GM19238 (cell line): ENCODE data around the gene CUL2.
"Not testable (repeated sequence)": the region's sequence is repeated elsewhere in the genome, so short reads cannot be mapped to it uniquely, and the experiment has no call there.

Source experiments
- DNase-seq: peaks from one replicate; pipeline ENCODE4 v3.0.0; 2011; ENCODE audit warnings: low spot score; ENCODE audit not compliant: insufficient read length

The CUL2 gene

DNA sequence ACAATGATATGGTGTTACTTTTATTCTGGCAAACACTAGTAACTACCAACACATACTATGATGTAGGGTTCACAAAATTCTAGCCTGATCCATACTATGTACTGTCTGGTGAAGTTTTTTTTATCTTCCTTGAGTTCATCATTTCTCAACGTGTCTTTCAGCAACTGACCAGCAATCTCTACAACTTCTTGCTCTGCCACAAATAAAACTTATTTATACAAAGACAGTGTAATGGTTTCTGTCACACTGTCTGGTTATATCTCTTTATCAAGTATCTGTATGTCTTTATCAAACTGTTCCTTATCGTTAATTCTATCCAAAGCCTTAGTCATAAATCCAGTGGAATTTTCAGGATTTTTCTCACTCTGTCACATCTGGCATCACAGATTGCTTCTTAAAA lies 69.7 kb downstream of the CUL2 start:
- DNase-seq: no peak

- no peak for DNase-seq
Measured at GRCh38 chr10:35019041-35020024, 70.8 kb downstream of the CUL2 start.

GRCh38 chr10:35017608-35018007 lies 72.5 kb downstream of the CUL2 start:
- no peak for DNase-seq

- no peak for DNase-seq
Measured at GRCh38 chr10:35015843-35016408, 74.2 kb downstream of the CUL2 start.

- no peak for DNase-seq
Measured at GRCh38 chr10:35012781-35013180, 77.4 kb downstream of the CUL2 start.

DNA sequence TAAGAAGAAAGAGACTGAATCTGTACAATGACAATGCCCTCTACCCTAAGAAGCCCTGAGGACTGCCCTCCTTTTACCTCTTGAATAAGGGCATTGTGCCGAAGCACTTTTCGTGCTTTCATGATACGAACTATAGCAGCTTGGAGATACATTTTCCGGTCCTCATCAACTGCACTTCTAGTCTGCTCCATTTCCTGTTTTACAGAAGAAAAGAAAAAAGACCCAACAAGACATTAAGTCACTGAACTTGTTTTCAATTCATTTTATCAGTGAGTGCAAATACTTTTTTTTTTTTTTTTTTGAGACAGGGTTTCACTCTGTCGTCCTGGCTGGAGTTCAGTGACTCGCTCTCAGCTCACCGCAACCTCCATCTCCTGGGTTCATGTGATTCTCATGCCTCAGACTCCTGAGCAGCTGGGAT lies 78.4 kb downstream of the CUL2 start:
- DNase-seq: no peak

GRCh38 chr10:35007858-35008301 lies 82.3 kb downstream of the CUL2 start:
- no peak for DNase-seq

DNA sequence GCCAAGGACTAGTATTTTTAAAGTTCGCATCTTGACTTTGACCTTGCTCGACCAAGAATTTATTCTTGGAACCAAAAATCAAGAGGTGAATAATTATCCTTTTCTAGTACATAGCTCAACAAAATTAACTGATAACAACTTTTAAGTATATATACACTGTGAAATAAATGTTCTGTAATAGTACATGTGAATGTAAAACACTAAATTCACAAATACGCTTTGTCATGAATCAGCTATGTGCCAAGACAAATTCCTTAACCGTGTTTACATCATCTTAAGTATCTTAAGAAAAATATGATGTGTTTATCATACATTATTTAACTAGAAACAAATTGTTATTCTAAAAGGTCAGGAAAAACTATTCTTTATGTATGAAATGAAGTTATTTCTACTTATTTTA lies 83.3 kb downstream of the CUL2 start:
- no peak for DNase-seq

- DNase-seq: no peak
Measured at GRCh38 chr10:35005868-35006267, 84.3 kb downstream of the CUL2 start.

DNA sequence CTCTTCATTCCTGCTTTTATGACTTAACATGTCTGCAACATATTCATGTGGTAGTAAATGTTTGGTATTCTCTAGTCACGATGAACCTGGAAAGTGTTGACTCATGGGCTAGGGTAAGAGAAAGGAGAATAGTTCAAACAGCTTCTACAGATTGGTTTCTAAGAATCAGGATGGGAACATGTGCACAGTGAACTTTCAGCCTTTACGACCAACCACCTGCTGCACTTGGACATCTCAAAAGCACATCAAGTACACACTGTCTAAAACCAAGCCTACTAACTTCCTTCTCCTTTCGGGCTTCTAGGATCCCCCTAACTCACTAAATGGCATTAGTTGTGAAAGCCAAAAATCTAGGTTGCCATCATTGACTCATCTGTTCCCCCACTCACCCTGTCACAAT lies 85.5 kb downstream of the CUL2 start:
- no peak for DNase-seq

GRCh38 chr10:35003906-35004305 lies 86.2 kb downstream of the CUL2 start:
- no peak for DNase-seq

DNA sequence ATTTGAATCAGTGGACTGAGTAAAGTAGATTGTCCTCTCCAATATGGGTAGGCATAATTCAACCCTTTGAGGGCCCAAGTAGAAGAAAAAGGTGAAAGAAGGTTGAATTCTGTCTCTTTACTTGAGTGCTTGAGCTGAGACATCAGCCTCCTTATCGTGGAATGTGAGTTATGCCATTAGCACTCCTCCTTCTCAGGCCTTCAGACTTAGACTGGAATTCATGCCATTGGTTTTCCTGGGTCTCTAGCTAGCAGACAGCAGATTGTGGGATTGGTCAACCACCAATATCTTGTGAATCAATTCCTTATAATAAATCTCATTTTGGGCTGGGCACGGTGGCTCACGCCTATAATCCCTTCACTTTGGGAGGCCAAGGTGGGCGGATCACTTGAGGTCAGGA lies 89.2 kb downstream of the CUL2 start:
- no peak for DNase-seq

- no peak for DNase-seq
Measured at GRCh38 chr10:34999532-34999931, 90.6 kb downstream of the CUL2 start.

DNA sequence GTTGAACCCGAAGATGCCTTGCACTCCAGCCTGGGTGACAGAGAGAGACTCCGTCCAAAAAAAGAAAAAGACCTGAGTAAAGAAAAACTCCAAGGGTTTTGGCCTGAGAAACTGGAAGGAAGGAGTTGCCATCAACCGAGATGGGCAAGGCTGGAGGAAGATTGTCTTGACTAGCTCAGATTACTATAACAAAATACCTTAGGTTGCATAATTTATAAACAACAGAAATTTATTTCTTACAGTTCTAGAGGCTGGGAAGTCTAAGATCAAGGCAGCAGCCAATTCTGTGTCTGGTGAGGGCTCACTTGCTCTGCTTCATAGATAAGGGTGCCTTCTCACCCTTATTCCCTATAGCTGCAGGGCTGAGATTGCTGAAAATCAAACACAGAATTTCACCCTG lies 91.2 kb downstream of the CUL2 start:
- DNase-seq: no peak

DNA sequence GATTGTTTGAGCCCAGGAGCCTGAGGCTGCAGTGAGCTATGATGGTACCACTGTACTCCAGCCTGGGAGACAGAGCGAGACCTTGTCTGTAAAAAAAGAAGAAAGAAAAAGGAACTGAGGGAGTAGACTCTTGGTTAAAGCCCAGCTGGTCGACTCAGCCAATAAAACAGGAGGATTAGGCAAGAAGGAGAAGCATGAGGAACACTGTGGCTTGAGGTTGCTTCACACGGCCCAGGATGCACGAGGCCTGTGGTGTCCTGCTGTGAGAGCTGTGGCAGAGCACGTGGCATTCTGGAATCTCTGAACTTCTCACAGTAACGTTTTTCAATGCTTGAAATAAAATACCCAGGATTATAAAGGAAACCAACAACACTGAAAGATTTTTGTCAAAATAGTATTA lies 93.3 kb downstream of the CUL2 start:
- no peak for DNase-seq

DNA sequence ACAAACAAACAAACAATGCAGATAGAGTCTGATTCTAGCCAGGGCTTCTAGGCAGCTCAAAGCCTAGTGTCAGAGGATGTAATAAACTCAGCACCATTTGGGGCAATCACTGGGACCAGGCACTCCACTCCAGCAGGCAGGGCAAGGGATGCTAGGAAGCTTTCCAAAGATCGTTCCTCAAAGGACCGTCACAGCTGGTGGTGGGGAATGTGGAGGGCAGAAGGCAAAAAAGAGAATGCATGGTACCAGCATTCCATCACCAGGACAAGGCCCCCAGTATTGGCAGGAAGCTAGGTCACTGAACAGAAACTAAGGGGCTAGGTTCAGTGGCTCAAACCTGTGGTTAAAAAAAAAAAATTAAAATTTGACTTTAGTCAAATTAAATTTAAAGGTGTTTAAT lies 94.2 kb downstream of the CUL2 start:
- no peak for DNase-seq

- peak; percentile 40 for DNase-seq
Measured at GRCh38 chr10:34994565-34995142, 95.5 kb downstream of the CUL2 start.

DNA sequence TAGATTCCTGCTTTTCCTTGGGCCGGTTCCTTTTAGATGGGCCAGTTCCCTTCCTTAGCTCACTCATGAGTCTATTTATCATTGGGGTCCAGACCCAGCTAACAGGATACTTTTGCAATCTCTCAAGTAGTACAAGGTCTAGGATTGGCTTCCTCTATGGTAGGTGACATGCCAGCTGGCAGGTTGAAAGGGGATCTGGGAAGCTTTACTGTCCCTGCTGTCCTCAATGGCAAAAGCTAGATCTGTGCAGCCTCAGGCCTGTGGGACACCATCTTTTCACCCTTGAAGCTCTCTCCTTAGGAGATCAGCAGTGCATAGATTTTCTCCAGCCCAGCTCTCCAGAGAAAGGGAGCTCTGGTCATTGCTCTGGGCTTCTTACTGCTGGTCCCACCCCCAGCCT lies 96.4 kb downstream of the CUL2 start:
- DNase-seq: no peak

DNA sequence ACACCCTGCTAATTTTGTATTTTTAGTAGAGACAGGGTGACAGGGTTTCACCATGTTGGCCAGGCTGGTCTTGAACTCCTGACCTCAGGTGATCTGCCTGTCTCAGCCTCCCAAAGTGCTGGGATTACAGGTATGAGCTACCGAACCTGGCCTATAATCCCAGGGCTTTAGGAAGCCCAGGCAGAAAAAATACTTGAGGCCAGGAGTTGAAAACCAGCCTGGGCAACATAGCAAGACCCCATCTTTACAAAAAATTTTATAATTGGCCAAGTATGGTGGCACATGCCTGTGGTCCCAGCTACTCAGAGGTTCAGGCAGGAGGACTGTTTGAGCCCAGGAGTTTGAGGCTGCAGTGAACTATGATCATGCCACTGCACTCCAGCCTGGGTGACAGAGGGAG lies 99.0 kb downstream of the CUL2 start:
- DNase-seq: not testable (repeated sequence)

DNA sequence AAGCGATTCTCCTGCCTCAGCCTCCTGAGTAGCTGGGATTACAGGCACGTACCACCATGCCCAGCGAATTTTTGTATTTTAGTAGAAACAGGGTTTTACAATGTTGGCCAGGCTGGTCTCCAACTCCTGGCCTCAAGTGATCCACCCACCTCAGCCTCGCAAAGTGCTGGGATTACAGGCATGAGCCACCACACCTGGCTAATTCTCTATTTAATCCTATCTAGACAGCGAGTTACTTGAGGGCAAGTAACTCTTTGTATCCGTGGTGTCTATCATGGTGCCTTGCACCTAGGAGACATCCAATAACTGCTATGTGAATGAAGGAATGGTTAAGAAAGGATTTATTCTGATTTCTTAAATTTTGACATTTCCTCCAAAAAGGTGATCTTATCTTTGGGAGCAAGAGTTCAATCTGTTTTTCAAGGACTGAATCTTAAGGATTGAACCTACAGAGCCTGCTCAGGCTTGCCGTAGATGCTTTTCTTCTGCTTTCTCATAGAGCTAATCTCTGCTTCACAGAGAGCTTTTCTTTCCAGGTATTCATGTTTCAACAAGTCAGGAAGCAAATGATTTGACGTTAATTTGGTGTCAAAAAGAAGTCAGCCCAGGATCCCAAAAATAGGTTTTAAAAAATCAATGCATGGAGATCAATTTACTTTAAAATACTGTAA lies 101.6 kb downstream of the CUL2 start:
- no peak for DNase-seq

DNA sequence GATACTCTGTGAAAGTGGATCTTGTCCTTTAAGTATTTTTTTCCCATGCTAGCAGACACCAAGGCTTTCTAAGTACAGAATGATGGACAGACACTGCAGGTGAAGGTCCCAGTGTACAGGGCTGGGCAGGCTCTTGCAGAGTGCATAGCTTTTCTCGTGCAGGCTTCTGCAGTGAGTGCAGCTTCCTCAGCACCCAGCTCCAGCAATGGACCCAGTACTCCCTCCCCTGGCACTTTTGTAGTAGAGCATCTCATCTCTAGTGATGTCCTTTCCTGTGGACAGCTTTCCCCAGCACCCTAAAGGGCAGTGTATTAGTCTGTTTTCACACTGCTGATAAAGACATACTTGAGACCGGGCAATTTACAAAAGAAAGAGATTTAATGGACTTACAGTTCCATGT lies 104.3 kb downstream of the CUL2 start:
- no peak for DNase-seq

DNA sequence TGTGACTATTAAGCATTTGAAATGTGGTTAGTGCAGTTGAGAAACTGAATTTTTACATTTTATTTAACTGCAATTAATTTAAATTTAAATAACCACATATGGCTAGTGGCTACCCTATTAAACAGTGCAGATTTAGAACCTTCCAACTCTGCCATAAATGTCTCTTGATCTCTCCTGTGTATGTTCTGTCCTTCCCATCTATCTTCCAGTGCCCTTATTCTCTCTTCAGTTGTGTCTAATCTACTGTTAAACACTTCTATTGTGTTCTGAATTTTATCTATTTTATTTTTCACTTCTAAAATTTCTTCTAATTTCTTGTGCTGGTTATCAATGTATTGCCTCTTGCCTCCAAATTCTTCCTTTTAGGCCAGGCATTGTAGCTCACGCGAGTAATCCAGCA lies 105.0 kb downstream of the CUL2 start:
- DNase-seq: no peak
